GM19372 (cell line): ENCODE results near the gene NWD2.
"Not testable (repeated sequence)": the region's sequence is repeated elsewhere in the genome, so short reads cannot be mapped to it uniquely, and the experiment has no call there.

ENCODE experiments used
- ATAC-seq: cut with Tn5 transposase; IDR thresholded peaks from one replicate; pipeline ENCODE4 v1.9.1; 2021; ENCODE audit warnings: mild to moderate bottlenecking, low read depth, moderate library complexity; ENCODE audit not compliant: unreplicated experiment

NWD2 gene

GRCh38 chr4:37489697-37490096, 245.2 kb downstream of the NWD2 start:
- no peak for ATAC-seq

GRCh38 chr4:37490391-37491347, 246.1 kb downstream of the NWD2 start:
- ATAC-seq: no peak

DNA sequence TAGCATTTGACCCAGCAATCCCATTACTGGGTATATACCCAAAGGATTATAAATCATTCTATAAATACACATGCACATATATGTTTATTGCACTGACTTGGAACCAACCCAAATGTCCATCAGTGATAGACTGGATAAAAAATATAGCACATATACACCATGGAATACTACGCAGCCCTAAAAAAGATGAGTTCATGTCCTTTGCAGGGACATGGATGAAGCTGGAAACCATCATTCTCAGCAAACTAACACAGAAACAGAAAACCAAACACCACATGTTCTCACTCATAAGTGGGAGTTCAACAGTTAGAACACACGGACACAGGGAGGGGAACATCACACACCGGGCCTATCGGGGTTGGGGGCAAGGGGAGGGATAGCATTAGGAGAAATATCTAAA, 250.8 kb downstream of the NWD2 start:
- not testable (repeated sequence) for ATAC-seq
